ENCODE measurements around the gene GK.

- TF ChIP-seq CTCF (IDR thresholded peaks at IDR 0.05): peak; percentile 21 to 51 (median 44)
- TF ChIP-seq POLR2A (IDR thresholded peaks at IDR 0.05): no peak
These were observed 17.6 kb upstream of the GK start for GRCh38 chrX:30635630-30636029.

Measured in right lobe of liver (tissue), 4 donors.